Astrocyte of the cerebellum (primary cell): Measurements from ENCODE around the gene TLK2.

Source experiments
- DNase-seq: peaks from one replicate; pipeline ENCODE4 v3.0.0-alpha.2; 2011; ENCODE audit warnings: low read depth
- H3K4me3 ChIP-seq: 2 replicates; pipeline ENCODE4 v1.5.1; 2011; ENCODE audit warnings: mild to moderate bottlenecking, low read depth, low read length, moderate library complexity
- CTCF ChIP-seq: IDR thresholded peaks from 2 replicates; pipeline ENCODE4 v1.5.1; 2012; ENCODE audit warnings: low read length, low read depth, moderate library complexity, mild to moderate bottlenecking; ENCODE audit errors: missing control alignments
- in situ Hi-C: cut with HindIII; loops from 2 replicates; pipeline ENCODE4 v1.10.0; 2017; ENCODE audit warnings: low sequenced_read_pairs

TLK2 gene

GRCh38 chr17:62562656-62563055 lies 84.0 kb downstream of the TLK2 start:
- DNase-seq: peak; percentile 22
- no peak for TF ChIP-seq CTCF
- H3K4me3 ChIP-seq: no peak overlapping the region
- in situ Hi-C loops: no loop called here

- no peak for DNase-seq
- TF ChIP-seq CTCF: no peak
Measured at GRCh38 chr17:62565817-62566216, 87.2 kb downstream of the TLK2 start.

GRCh38 chr17:62566996-62567578 lies 88.5 kb downstream of the TLK2 start:
- TF ChIP-seq CTCF: no peak
- DNase-seq: no peak
- in situ Hi-C loops: no loop called here
- H3K4me3 ChIP-seq: no peak overlapping the region

More at GRCh38 chr17:62565817-62566216, 87.2 kb downstream of the TLK2 start:
- H3K4me3 ChIP-seq: no peak overlapping the region
- in situ Hi-C loops: no loop called here

GRCh38 chr17:62572488-62572887 lies 93.9 kb downstream of the TLK2 start:
- in situ Hi-C loops: no loop called here
- TF ChIP-seq CTCF: no peak
- DNase-seq: no peak
- H3K4me3 ChIP-seq: no peak overlapping the region

- no peak for TF ChIP-seq CTCF
- no peak overlapping the region for H3K4me3 ChIP-seq
- DNase-seq: no peak
- in situ Hi-C loops: no loop called here
Measured at GRCh38 chr17:62572888-62573401, 94.3 kb downstream of the TLK2 start.

GRCh38 chr17:62573480-62574117 lies 95.0 kb downstream of the TLK2 start:
- TF ChIP-seq CTCF: no peak
- H3K4me3 ChIP-seq: no peak overlapping the region
- DNase-seq: no peak
- in situ Hi-C loops: no loop called here
